ENCODE results near the gene KYNU.
"Not testable (repeated sequence)": the region's sequence is repeated elsewhere in the genome, so short reads cannot be mapped to it uniquely, and the experiment has no call there.

Gene KYNU

GRCh38 chr2:143089520-143089919 is 212.1 kb downstream of the KYNU start:
- not testable (repeated sequence) for DNase-seq (ENCODE audit: low read depth in 2 of 2)
